Measurements from ENCODE around the gene RPTOR.
"Not testable (repeated sequence)": the region's sequence is repeated elsewhere in the genome, so short reads cannot be mapped to it uniquely, and the experiment has no call there.

RPTOR gene

GRCh38 chr17:80504686-80505413 is 39.8 kb upstream of the RPTOR start:
- H3K4me1 ChIP-seq (ENCODE audit: control insufficient read depth, insufficient read depth, low read length), result no peaks in the 10 kb centered on the region

GRCh38 chr17:80507177-80507576 is 37.5 kb upstream of the RPTOR start:
- not testable (repeated sequence) for H3K27me3 ChIP-seq (ENCODE audit: control insufficient read depth, insufficient read depth, low read length); H3K9ac ChIP-seq (ENCODE audit: low read depth, low read length); H3K4me3 ChIP-seq (ENCODE audit: low read depth, low read length); H3K36me3 ChIP-seq (ENCODE audit: control insufficient read depth, insufficient read depth, low read length); H3K4me1 ChIP-seq (ENCODE audit: control insufficient read depth, insufficient read depth, low read length); H3K9me3 ChIP-seq (ENCODE audit: control insufficient read depth, insufficient read depth, low read length)

More at GRCh38 chr17:80504686-80505413, 39.8 kb upstream of the RPTOR start:
- Histone ChIP-seq H3K36me3 (ENCODE audit: control insufficient read depth, insufficient read depth, low read length) (no peaks in the 10 kb centered on the region), H3K9ac (ENCODE audit: low read depth, low read length) (no peak overlapping the region), H3K4me3 (ENCODE audit: low read depth, low read length) (no peak overlapping the region), H3K27me3 (ENCODE audit: control insufficient read depth, insufficient read depth, low read length) (peaks cover 5% of the 10 kb centered on the region), H3K9me3 (ENCODE audit: control insufficient read depth, insufficient read depth, low read length) (no peaks in the 10 kb centered on the region)

GRCh38 chr17:80507965-80508364 is 36.7 kb upstream of the RPTOR start:
- Histone ChIP-seq H3K9me3 (ENCODE audit: control insufficient read depth, insufficient read depth, low read length) (no peaks in the 10 kb centered on the region), H3K36me3 (ENCODE audit: control insufficient read depth, insufficient read depth, low read length) (no peaks in the 10 kb centered on the region), H3K9ac (ENCODE audit: low read depth, low read length) (no peak overlapping the region)

GRCh38 chr17:80509311-80509710 is 35.3 kb upstream of the RPTOR start:
- H3K4me3 ChIP-seq (ENCODE audit: low read depth, low read length), result no peak overlapping the region
- H3K9me3 ChIP-seq (ENCODE audit: control insufficient read depth, insufficient read depth, low read length), result no peaks in the 10 kb centered on the region
- no peaks in the 10 kb centered on the region for H3K4me1 ChIP-seq (ENCODE audit: control insufficient read depth, insufficient read depth, low read length)
- no peaks in the 10 kb centered on the region for H3K36me3 ChIP-seq (ENCODE audit: control insufficient read depth, insufficient read depth, low read length)
- H3K27me3 ChIP-seq (ENCODE audit: control insufficient read depth, insufficient read depth, low read length), result peaks cover 5% of the 10 kb centered on the region
- no peak overlapping the region for H3K9ac ChIP-seq (ENCODE audit: low read depth, low read length)

More at GRCh38 chr17:80507965-80508364, 36.7 kb upstream of the RPTOR start:
- no peak overlapping the region for H3K4me3 ChIP-seq (ENCODE audit: low read depth, low read length)
- no peaks in the 10 kb centered on the region for H3K4me1 ChIP-seq (ENCODE audit: control insufficient read depth, insufficient read depth, low read length)
- H3K27me3 ChIP-seq (ENCODE audit: control insufficient read depth, insufficient read depth, low read length), result peaks cover 5% of the 10 kb centered on the region

- Histone ChIP-seq H3K9ac (ENCODE audit: low read depth, low read length) (no peak overlapping the region), H3K27me3 (ENCODE audit: control insufficient read depth, insufficient read depth, low read length) (peaks cover 4% of the 10 kb centered on the region), H3K4me3 (ENCODE audit: low read depth, low read length) (no peak overlapping the region), H3K9me3 (ENCODE audit: control insufficient read depth, insufficient read depth, low read length) (no peaks in the 10 kb centered on the region), H3K36me3 (ENCODE audit: control insufficient read depth, insufficient read depth, low read length) (no peaks in the 10 kb centered on the region), H3K4me1 (ENCODE audit: control insufficient read depth, insufficient read depth, low read length) (no peaks in the 10 kb centered on the region)
Measured at GRCh38 chr17:80510132-80510531, 34.5 kb upstream of the RPTOR start.

- no peak overlapping the region for H3K9ac ChIP-seq (ENCODE audit: low read depth, low read length)
Measured at GRCh38 chr17:80510772-80511171, 33.9 kb upstream of the RPTOR start.

GRCh38 chr17:80511222-80512180 is 33.1 kb upstream of the RPTOR start:
- Histone ChIP-seq H3K9ac (ENCODE audit: low read depth, low read length) (no peak overlapping the region), H3K36me3 (ENCODE audit: control insufficient read depth, insufficient read depth, low read length) (no peaks in the 10 kb centered on the region), H3K4me3 (ENCODE audit: low read depth, low read length) (no peak overlapping the region), H3K9me3 (ENCODE audit: control insufficient read depth, insufficient read depth, low read length) (no peaks in the 10 kb centered on the region), H3K27me3 (ENCODE audit: control insufficient read depth, insufficient read depth, low read length) (peaks cover 3% of the 10 kb centered on the region), H3K4me1 (ENCODE audit: control insufficient read depth, insufficient read depth, low read length) (no peaks in the 10 kb centered on the region)

More at GRCh38 chr17:80510772-80511171, 33.9 kb upstream of the RPTOR start:
- Histone ChIP-seq H3K9me3 (ENCODE audit: control insufficient read depth, insufficient read depth, low read length) (no peaks in the 10 kb centered on the region), H3K36me3 (ENCODE audit: control insufficient read depth, insufficient read depth, low read length) (no peaks in the 10 kb centered on the region), H3K27me3 (ENCODE audit: control insufficient read depth, insufficient read depth, low read length) (peaks cover 3% of the 10 kb centered on the region), H3K4me3 (ENCODE audit: low read depth, low read length) (no peak overlapping the region), H3K4me1 (ENCODE audit: control insufficient read depth, insufficient read depth, low read length) (no peaks in the 10 kb centered on the region)

- H3K4me1 ChIP-seq (ENCODE audit: control insufficient read depth, insufficient read depth, low read length), result no peaks in the 10 kb centered on the region
- H3K4me3 ChIP-seq (ENCODE audit: low read depth, low read length), result no peak overlapping the region
- no peaks in the 10 kb centered on the region for H3K9me3 ChIP-seq (ENCODE audit: control insufficient read depth, insufficient read depth, low read length)
- no peaks in the 10 kb centered on the region for H3K36me3 ChIP-seq (ENCODE audit: control insufficient read depth, insufficient read depth, low read length)
- H3K27me3 ChIP-seq (ENCODE audit: control insufficient read depth, insufficient read depth, low read length), result peaks cover 3% of the 10 kb centered on the region
- H3K9ac ChIP-seq (ENCODE audit: low read depth, low read length), result no peak overlapping the region
Measured at GRCh38 chr17:80512233-80512632, 32.4 kb upstream of the RPTOR start.

DNA sequence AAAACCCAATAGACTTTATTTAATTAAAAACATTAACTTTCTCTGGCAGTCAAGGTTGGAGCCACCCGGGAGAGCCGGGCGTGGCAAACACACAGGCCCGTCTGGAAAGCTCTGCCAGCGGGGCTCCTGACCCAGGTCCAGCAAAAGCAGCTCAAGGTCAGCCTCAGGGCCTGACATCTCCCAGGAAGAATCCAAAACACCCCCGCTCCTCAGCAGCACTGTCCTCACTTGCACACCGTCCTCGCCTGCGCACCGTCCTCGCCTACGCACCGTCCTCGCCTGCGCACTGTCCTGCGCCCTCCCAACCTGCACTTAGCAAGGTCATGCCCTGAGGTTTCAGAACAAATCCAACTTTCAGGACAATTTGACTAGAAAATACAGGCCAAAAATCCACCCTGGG is 31.4 kb upstream of the RPTOR start:
- Histone ChIP-seq H3K36me3 (ENCODE audit: control insufficient read depth, insufficient read depth, low read length) (no peaks in the 10 kb centered on the region), H3K27me3 (ENCODE audit: control insufficient read depth, insufficient read depth, low read length) (peaks cover 3% of the 10 kb centered on the region), H3K9me3 (ENCODE audit: control insufficient read depth, insufficient read depth, low read length) (no peaks in the 10 kb centered on the region), H3K4me1 (ENCODE audit: control insufficient read depth, insufficient read depth, low read length) (no peaks in the 10 kb centered on the region), H3K4me3 (ENCODE audit: low read depth, low read length) (no peak overlapping the region), H3K9ac (ENCODE audit: low read depth, low read length) (no peak overlapping the region)

DNA sequence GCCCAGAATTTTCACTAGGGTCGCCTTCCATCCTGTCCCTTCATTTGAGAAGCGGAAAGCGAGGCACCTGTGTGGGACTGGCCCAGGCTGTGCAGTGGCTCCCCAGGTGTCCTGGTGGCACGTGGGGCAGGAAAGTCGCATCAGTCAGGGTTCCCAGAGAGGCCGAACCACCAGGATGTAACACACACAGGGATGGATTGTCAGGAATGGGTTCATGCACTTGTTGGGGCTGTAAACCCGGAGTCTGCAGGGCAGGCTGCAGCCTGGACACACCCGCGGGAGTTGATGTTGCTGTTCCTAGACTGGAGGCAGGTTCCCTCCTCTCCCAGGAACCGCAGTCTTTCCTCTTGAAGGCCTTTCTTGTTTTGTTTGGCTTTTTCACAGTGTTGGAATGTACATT is 30.7 kb upstream of the RPTOR start:
- Histone ChIP-seq H3K36me3 (ENCODE audit: control insufficient read depth, insufficient read depth, low read length) (no peaks in the 10 kb centered on the region), H3K4me3 (ENCODE audit: low read depth, low read length) (no peak overlapping the region), H3K9me3 (ENCODE audit: control insufficient read depth, insufficient read depth, low read length) (no peaks in the 10 kb centered on the region), H3K27me3 (ENCODE audit: control insufficient read depth, insufficient read depth, low read length) (peaks cover under 1% of the 10 kb centered on the region), H3K4me1 (ENCODE audit: control insufficient read depth, insufficient read depth, low read length) (no peaks in the 10 kb centered on the region), H3K9ac (ENCODE audit: low read depth, low read length) (no peak overlapping the region)

- no peaks in the 10 kb centered on the region for H3K4me1 ChIP-seq (ENCODE audit: control insufficient read depth, insufficient read depth, low read length)
- no peaks in the 10 kb centered on the region for H3K36me3 ChIP-seq (ENCODE audit: control insufficient read depth, insufficient read depth, low read length)
- no peak overlapping the region for H3K9ac ChIP-seq (ENCODE audit: low read depth, low read length)
- H3K27me3 ChIP-seq (ENCODE audit: control insufficient read depth, insufficient read depth, low read length), result peaks cover 3% of the 10 kb centered on the region
- H3K4me3 ChIP-seq (ENCODE audit: low read depth, low read length), result no peak overlapping the region
- H3K9me3 ChIP-seq (ENCODE audit: control insufficient read depth, insufficient read depth, low read length), result no peaks in the 10 kb centered on the region
Measured at GRCh38 chr17:80516171-80516932, 28.3 kb upstream of the RPTOR start.

Measured in iPS-15b (cell line).